GM18951 (cell line): ENCODE results near the gene TMEM94.
"Not testable (repeated sequence)": the region's sequence is repeated elsewhere in the genome, so short reads cannot be mapped to it uniquely, and the experiment has no call there.

Experiments
- POLR2A ChIP-seq: IDR thresholded peaks from 4 replicates; pipeline ENCODE4 v1.6.1; 2011; ENCODE audit warnings: mild to moderate bottlenecking; ENCODE audit not compliant: insufficient read length, insufficient read depth; ENCODE audit errors: extremely low read depth
- in situ Hi-C: fragments of 300-500 bp; cut with MboI; formaldehyde crosslinking; loops from one replicate; pipeline ENCODE4 v1.12.0; 2022; ENCODE audit warnings: low sequenced_read_pairs, mixed read lengths, inconsistent platforms; ENCODE audit not compliant: unreplicated experiment

The TMEM94 gene

DNA sequence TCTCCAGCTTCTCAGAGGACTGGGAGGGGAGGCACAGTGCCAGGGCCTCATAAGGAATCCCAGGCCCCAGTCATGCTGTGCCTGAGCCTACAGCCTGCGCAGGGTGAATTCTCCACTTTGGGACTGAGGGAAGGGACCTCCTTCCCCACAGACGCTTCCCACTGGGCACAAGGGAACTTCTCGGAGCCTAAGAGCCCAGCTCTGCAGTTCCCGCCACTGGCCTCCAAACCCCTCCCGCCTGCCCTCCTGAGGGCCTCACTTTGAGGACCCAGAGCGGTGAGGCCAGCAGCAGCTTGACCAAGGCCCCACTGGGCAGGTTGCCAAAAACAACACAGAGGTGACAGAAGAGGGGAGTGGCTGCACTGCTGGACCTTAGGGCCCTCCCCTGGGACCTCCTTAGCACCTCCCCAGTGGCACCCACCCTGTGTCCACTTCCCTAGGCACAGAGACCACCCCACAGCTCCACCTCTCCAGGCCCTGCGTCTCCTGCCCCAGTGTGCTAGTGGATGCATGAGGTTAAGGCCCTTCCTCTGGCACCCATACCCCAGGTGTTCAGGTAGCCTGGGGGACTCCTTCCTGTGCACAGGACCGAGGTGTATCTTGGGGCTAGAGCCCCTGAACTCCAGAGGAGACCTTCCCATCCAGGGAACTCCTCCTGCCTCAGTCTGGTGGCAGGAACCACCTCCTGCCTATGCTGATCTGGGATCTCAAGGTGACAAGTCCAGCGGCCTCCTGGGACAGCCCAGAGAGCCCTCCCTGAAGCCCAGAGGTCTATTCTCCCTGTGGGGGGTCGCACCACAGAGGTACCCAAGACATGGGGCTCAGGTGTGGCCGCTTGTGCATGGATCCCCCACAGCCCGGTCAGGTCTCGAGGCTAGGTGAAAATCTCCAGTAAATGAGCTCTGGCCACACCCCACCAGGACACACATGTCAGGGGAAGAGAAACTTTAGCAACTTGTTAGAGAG lies 55.5 kb downstream of the TMEM94 start:
- in situ Hi-C loops: no loop called here
- no peak for TF ChIP-seq POLR2A

DNA sequence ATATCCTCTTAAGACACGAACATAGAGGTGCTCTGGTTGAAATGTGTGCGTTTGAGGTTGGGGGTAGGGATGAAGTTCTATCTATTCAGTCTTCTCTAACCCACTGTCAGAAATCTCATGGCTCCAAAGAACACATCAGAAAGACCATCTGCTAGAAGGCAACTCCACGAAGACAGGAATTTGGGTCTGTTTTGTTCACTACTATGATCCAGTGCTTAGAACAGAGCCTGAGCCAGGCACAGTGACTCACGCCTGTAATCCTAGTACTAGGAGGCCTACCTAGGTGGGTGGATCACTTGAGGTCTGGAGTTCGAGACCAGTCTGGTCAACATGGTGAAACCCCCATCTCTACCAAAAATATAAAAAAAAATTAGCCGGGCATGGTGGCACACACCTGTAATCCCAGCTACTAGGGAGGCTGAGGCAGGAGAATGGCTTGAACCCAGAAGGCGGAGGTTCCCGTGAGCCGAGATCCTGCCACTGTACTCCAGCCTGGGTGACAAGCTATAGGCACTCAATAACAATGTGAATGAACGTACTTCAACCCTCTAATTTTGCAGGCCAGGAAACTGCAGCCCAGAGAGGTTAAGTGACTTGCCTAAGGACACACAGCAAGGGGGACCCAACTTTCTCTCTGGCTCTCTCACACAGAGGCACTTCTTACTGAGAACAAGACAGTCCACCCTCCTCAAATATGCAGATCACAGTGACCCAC lies 56.6 kb downstream of the TMEM94 start:
- in situ Hi-C loops: no loop called here
- TF ChIP-seq POLR2A: no peak

GRCh38 chr17:75513641-75514000 lies 57.2 kb downstream of the TMEM94 start:
- in situ Hi-C loops: no loop called here
- no peak for TF ChIP-seq POLR2A

DNA sequence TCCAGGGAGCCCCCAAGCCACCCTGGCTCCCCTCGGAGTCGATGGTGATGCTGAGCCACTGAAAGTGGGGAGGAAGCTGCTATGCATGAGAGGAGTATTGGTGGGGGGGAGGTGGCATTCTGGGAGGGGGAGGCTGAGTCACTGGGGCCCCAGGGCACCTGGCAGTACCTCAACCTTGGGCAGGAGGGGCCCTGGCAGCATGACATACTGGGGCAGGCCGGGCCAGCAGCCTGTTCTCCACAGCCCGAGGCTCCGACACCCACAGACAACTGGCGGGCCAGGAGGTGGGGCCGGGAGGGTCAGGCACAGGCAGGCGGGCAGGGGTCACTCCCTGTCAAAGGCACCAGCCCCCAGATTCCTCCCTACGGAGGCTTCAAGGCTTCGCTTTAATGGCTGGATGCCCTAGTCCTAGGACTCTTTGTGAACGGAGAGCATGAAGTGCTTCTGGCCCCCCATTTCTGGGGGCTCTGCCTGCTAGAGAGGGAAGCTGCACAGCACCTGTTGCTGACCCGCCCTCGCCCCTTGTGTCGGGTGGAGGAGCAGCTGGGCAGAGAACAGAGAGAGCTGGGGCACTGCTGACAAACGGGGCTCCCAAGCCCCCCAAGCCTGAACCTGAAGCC lies 58.0 kb downstream of the TMEM94 start:
- in situ Hi-C loops: no loop called here
- TF ChIP-seq POLR2A: no peak

DNA sequence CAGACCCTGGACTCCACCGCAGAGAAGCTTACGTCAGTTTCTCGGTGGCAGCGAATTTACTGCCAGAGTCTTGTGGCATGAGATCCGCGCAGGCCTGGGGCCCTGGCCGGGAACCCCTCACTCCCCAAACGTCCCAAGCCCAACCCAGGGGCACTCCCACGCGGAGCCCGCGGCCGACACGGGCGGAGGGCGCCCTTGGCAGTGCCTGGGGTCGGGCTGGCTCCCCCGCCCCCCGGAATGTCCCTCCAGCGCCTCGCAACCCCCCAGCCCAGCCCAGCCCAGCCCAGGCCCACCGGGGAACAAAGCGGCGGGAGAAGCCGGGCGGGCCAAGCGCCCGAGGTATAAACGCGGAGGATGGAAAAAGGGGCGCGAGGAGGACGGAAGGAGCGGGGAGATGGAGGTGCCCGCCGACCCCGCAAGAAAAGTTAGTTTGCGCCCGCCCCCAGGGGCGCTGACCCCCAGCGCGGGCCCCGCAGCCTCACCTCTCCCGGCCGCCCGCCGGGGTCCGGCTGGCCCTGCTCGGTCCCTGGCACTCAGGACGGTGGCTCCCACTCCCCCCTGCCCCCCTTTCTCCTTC lies 58.6 kb downstream of the TMEM94 start:
- no peak for TF ChIP-seq POLR2A
- in situ Hi-C loops: no loop called here

- TF ChIP-seq POLR2A: no peak
- in situ Hi-C loops: no loop called here
Measured at GRCh38 chr17:75515496-75516254, 59.2 kb downstream of the TMEM94 start, which contains the start of gene CASKIN2. CASKIN2 (minus strand) TSS chr17:75515537; CDS start chr17:75513804, 1,733 bp downstream.

- in situ Hi-C loops: no loop called here
- peak; percentile 62 for TF ChIP-seq POLR2A
Measured at GRCh38 chr17:75516255-75516618, 59.8 kb downstream of the TMEM94 start, which contains the start of gene TSEN54. TSEN54 (plus strand) TSS chr17:75516528; CDS start chr17:75516561, 33 bp downstream.

DNA sequence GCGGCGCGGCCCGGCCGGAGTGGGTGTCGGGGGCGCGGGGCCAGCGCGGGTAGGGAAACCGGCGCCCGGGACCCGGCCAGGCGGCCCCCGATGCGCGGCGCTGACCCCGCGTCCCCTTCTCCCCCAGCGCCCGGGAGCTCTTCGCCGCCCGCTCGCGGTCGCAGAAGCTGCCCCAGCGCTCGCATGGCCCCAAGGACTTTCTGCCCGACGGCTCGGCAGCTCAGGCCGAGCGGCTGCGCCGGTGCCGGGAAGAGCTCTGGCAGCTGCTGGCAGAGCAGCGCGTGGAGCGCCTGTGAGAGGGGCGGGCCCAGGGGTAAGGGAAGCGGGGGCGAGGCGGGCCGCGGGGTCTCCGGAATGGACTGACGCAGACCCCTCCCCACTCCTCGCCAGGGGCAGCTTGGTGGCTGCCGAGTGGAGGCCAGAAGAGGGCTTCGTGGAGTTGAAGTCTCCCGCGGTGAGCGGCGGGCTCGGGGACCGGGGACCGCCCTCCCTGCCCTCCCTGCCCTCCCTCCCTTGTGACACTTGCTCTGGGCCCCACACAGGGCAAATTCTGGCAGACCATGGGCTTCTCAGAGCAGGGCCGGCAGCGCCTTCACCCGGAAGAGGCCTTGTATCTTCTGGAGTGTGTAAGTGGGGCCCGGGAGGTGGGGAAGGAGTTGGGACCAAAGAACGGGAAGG lies 60.3 kb downstream of the TMEM94 start:
- in situ Hi-C loops: no loop called here
- TF ChIP-seq POLR2A: no peak

- in situ Hi-C loops: no loop called here
- no peak for TF ChIP-seq POLR2A
Measured at GRCh38 chr17:75517297-75517865, 60.9 kb downstream of the TMEM94 start.

- in situ Hi-C loops: no loop called here
- no peak for TF ChIP-seq POLR2A
Measured at GRCh38 chr17:75518201-75518600, 61.8 kb downstream of the TMEM94 start.

DNA sequence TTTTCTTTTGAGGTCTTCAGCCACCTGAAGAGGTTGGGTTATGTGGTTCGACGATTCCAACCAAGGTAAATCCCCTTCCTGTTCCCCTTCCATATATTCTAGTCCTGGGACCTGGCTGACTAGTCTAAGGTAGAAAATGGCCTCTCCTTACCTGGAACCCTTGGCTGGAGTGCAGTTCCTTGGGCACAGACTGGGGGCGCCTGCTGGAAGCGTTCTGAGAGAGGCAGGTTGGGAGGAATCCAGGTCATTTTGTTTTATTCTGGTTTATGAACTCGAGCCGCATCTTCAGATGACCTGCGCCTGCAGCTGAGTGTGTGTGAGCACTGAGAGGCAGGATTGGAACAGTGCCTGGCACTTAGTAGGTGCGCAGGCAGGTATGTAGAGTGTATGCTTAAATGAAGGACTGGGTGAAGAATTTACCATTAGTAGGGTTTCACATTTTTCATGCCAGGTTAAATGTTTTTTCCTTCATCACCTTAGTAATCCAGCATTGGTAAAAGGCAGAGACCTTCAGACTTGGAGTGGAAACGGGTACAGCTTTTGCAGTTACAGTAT lies 62.6 kb downstream of the TMEM94 start:
- in situ Hi-C loops: no loop called here
- no peak for TF ChIP-seq POLR2A

DNA sequence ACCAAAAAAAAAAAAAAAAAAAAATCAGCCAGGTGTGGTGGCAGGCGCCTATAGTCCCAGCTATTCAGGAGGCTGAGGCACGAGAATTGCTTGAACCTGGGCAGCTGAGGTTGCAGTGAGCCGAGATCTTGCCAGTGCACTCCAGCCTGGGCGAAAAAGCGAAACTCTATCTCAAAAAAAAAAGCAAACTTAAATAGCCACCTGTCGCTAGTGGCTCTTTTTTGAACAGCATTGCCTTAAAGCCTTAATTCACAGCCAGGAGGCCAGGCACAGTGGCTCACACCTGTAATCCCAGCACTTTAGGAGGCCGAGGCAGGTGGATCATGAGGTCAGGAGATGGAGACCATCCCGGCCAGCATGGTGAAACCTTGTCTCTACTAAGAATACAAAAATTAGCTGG lies 64.0 kb downstream of the TMEM94 start:
- in situ Hi-C loops: not testable (repeated sequence)
